Measurements from ENCODE around the gene TRPV5.

Gene TRPV5

DNA sequence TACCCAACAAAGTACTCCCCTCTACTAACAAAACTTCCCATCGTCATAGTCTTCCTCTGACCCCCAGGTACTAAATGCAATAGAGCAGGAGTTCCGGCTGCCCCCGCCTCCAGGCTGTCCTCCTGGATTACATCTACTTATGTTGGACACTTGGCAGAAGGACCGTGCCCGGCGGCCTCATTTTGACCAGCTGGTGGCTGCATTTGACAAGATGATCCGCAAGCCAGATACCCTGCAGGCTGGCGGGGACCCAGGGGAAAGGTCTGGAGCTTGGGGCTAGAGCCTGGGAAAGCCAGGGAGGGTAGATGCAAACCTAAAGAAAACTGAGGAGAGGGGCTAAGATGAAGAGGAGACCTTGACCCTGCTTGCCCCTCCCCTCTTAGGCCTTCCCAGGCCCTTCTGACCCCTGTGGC lies 63.4 kb downstream of the TRPV5 start:
- no peaks in the 10 kb centered on the region for H3K4me1 ChIP-seq (ENCODE audit: low read length)

DNA sequence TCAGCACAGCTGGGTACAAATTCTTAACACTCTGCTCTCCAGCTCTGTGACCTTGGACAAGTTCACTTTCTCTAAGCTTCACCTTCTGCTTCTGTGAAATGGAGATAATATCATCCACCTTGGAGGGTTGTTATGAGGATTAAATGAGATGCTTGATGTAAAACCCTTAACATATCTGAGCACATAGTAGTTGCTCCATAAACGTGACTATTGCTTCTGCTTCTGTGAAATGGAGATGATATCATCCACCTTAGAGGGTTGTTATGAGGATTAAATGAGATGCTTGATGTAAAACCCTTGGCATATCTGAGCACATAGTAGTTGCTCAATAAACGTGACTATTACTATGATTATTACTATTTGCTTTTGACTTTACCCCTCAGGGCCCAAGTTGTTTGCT lies 64.1 kb downstream of the TRPV5 start:
- Histone ChIP-seq H3K4me3 (ENCODE audit: low read length) (no peak overlapping the region), H3K9ac (ENCODE audit: low read length) (no peak overlapping the region), H3K9me3 (ENCODE audit: insufficient read depth, low read length) (no peaks in the 10 kb centered on the region), H3K79me2 (ENCODE audit: low read length) (no peaks in the 10 kb centered on the region), H3K27me3 (ENCODE audit: low read depth, low read length) (no peaks in the 10 kb centered on the region), H3K36me3 (replicated peaks; ENCODE audit: low read depth, low read length) (no peaks in the 10 kb centered on the region), H4K20me1 (ENCODE audit: insufficient read depth, low read length) (no peaks in the 10 kb centered on the region), H3K4me2 (ENCODE audit: low read length) (no peak overlapping the region), H2AFZ (ENCODE audit: low read depth, low read length) (no peak overlapping the region), H3K4me1 (ENCODE audit: low read length) (no peaks in the 10 kb centered on the region), H3K27ac (ENCODE audit: low read length) (no peak overlapping the region)
- no peak for TF ChIP-seq EZH2phosphoT487 (IDR thresholded peaks at IDR 0.05; ENCODE audit: low read depth)
- TF ChIP-seq, protein P1, sequence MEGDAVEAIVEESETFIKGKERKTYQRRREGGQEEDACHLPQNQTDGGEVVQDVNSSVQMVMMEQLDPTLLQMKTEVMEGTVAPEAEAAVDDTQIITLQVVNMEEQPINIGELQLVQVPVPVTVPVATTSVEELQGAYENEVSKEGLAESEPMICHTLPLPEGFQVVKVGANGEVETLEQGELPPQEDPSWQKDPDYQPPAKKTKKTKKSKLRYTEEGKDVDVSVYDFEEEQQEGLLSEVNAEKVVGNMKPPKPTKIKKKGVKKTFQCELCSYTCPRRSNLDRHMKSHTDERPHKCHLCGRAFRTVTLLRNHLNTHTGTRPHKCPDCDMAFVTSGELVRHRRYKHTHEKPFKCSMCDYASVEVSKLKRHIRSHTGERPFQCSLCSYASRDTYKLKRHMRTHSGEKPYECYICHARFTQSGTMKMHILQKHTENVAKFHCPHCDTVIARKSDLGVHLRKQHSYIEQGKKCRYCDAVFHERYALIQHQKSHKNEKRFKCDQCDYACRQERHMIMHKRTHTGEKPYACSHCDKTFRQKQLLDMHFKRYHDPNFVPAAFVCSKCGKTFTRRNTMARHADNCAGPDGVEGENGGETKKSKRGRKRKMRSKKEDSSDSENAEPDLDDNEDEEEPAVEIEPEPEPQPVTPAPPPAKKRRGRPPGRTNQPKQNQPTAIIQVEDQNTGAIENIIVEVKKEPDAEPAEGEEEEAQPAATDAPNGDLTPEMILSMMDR (IDR thresholded peaks at IDR 0.05; ENCODE audit: low read depth, low read length), result no peak

More for the DNA sequence above, 63.4 kb downstream of the TRPV5 start:
- Histone ChIP-seq H3K4me3 (ENCODE audit: low read length) (no peak overlapping the region), H3K27ac (ENCODE audit: low read length) (no peak overlapping the region), H3K9ac (ENCODE audit: low read length) (no peak overlapping the region), H2AFZ (ENCODE audit: low read depth, low read length) (no peak overlapping the region), H3K36me3 (replicated peaks; ENCODE audit: low read depth, low read length) (no peaks in the 10 kb centered on the region), H4K20me1 (ENCODE audit: insufficient read depth, low read length) (no peaks in the 10 kb centered on the region), H3K27me3 (ENCODE audit: low read depth, low read length) (no peaks in the 10 kb centered on the region), H3K9me3 (ENCODE audit: insufficient read depth, low read length) (no peaks in the 10 kb centered on the region), H3K4me2 (ENCODE audit: low read length) (no peak overlapping the region), H3K79me2 (ENCODE audit: low read length) (no peaks in the 10 kb centered on the region)
- TF ChIP-seq, protein P1 (IDR thresholded peaks at IDR 0.05; ENCODE audit: low read depth, low read length), result no peak
- TF ChIP-seq EZH2phosphoT487 (IDR thresholded peaks at IDR 0.05; ENCODE audit: low read depth), result no peak

DNA sequence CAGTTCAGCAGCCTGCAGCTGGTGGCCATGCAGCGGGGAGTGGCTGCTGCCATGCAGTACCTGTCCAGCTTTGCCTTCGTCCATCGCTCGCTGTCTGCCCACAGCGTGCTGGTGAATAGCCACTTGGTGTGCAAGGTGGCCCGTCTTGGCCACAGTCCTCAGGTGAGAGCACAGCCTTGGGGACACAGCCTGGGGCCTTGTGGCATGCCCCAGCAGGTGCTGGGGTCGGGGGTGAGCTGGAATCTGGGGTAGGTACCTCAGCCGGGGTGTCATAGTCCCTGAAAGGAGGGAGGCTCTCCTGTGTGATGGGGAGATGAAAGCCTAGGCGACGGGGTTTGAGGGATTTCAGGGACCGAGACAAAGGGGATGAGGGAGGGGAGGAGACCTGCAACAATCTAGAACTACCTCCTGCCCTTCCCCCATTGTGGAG lies 64.5 kb downstream of the TRPV5 start:
- Histone ChIP-seq H3K9me3 (ENCODE audit: insufficient read depth, low read length) (no peaks in the 10 kb centered on the region), H3K27ac (ENCODE audit: low read length) (no peak overlapping the region), H4K20me1 (ENCODE audit: insufficient read depth, low read length) (no peaks in the 10 kb centered on the region), H3K79me2 (ENCODE audit: low read length) (no peaks in the 10 kb centered on the region), H3K36me3 (replicated peaks; ENCODE audit: low read depth, low read length) (no peaks in the 10 kb centered on the region), H3K9ac (ENCODE audit: low read length) (no peak overlapping the region), H3K4me1 (ENCODE audit: low read length) (no peaks in the 10 kb centered on the region), H3K27me3 (ENCODE audit: low read depth, low read length) (no peaks in the 10 kb centered on the region), H2AFZ (ENCODE audit: low read depth, low read length) (no peak overlapping the region), H3K4me3 (ENCODE audit: low read length) (no peak overlapping the region), H3K4me2 (ENCODE audit: low read length) (no peak overlapping the region)
- no peak for TF ChIP-seq EZH2phosphoT487 (IDR thresholded peaks at IDR 0.05; ENCODE audit: low read depth)
- TF ChIP-seq, protein P1 (IDR thresholded peaks at IDR 0.05; ENCODE audit: low read depth, low read length), result no peak

DNA sequence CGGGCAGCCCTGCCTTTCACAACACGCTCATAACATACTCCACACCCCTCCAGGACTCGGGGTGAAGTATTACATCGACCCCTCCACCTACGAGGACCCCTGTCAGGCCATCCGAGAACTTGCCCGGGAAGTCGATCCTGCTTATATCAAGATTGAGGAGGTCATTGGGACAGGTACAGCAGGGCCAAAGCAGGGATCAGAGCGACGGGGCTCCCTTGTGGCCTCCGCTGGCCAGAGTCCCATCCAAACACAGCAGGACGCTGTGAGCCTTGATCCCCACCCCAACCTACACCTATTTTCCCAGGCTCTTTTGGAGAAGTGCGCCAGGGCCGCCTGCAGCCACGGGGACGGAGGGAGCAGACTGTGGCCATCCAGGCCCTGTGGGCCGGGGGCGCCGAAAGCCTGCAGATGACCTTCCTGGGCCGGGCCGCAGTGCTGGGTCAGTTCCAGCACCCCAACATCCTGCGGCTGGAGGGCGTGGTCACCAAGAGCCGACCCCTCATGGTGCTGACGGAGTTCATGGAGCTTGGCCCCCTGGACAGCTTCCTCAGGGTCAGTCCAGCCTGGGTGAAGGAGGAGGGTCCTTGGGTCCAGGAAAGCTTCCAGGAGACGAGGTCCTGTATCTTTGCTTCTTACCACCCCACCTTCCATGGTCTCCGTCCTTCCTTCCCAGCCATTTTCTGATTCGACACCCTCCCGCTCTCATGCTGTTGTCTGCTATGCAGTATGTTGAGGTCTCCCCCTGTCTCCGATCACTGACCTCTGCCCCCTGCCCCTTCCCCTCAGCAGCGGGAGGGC lies 65.2 kb downstream of the TRPV5 start:
- Histone ChIP-seq H3K79me2 (ENCODE audit: low read length) (no peaks in the 10 kb centered on the region), H2AFZ (ENCODE audit: low read depth, low read length) (no peak overlapping the region), H3K4me1 (ENCODE audit: low read length) (no peaks in the 10 kb centered on the region), H4K20me1 (ENCODE audit: insufficient read depth, low read length) (no peaks in the 10 kb centered on the region), H3K27ac (ENCODE audit: low read length) (no peak overlapping the region), H3K4me2 (ENCODE audit: low read length) (no peak overlapping the region), H3K9ac (ENCODE audit: low read length) (no peak overlapping the region), H3K36me3 (replicated peaks; ENCODE audit: low read depth, low read length) (no peaks in the 10 kb centered on the region), H3K27me3 (ENCODE audit: low read depth, low read length) (no peaks in the 10 kb centered on the region), H3K9me3 (ENCODE audit: insufficient read depth, low read length) (no peaks in the 10 kb centered on the region), H3K4me3 (ENCODE audit: low read length) (no peak overlapping the region)
- no peak for TF ChIP-seq EZH2phosphoT487 (IDR thresholded peaks at IDR 0.05; ENCODE audit: low read depth)
- TF ChIP-seq, protein P1 (IDR thresholded peaks at IDR 0.05; ENCODE audit: low read depth, low read length), result no peak
